ENCODE results near the gene EPB42. TPM values are rescaled to one million over a fixed set of nuclear protein-coding genes. Genes with fewer than 3 reads are reported as not detected.

The EPB42 gene
- total RNA-seq, 4 donors from 2014 or later = not detected

DNA sequence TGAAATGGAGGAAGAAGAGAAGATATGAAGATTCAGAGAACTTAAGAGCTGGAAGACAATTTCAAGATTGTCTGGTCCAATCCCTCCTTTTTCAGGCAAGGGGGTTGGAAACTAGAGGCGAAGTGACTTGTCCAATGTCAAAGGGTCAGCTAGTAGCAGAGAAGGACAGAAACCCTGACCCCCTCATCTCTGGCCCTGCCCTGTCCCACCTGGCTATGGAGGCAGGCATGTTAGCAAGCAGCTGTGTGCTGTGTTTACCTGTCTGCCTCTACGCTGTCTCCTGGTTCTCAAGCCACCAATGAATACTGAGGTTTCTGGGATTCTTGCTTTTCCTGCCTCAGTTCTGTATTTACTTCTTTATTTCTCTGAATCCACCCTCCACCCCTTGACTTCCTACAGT lies 45.6 kb upstream of the EPB42 start:
- Histone ChIP-seq H3K4me3 (replicated peaks in 1 of 3) (no peak overlapping the region), H3K4me1 (no peaks in the 10 kb centered on the region), H3K27me3 (no peaks in the 10 kb centered on the region), H3K27ac (no peak overlapping the region), H3K9me3 (no peaks in the 10 kb centered on the region), H3K36me3 (no peaks in the 10 kb centered on the region)
- intact Hi-C loops (cut with DNase I) = no loop called here
- 96 to 98% methylated on average over 2 of the region's 2 CpGs for WGBS, 2 donors
- no peak for DNase-seq
- TF ChIP-seq, protein P1, sequence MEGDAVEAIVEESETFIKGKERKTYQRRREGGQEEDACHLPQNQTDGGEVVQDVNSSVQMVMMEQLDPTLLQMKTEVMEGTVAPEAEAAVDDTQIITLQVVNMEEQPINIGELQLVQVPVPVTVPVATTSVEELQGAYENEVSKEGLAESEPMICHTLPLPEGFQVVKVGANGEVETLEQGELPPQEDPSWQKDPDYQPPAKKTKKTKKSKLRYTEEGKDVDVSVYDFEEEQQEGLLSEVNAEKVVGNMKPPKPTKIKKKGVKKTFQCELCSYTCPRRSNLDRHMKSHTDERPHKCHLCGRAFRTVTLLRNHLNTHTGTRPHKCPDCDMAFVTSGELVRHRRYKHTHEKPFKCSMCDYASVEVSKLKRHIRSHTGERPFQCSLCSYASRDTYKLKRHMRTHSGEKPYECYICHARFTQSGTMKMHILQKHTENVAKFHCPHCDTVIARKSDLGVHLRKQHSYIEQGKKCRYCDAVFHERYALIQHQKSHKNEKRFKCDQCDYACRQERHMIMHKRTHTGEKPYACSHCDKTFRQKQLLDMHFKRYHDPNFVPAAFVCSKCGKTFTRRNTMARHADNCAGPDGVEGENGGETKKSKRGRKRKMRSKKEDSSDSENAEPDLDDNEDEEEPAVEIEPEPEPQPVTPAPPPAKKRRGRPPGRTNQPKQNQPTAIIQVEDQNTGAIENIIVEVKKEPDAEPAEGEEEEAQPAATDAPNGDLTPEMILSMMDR (IDR thresholded peaks at IDR 0.05) = no peak
- no peak for TF ChIP-seq POLR2A (IDR thresholded peaks at IDR 0.05)

- Histone ChIP-seq H3K4me1 (no peaks in the 10 kb centered on the region), H3K27ac (no peak overlapping the region), H3K27me3 (no peaks in the 10 kb centered on the region), H3K9me3 (no peaks in the 10 kb centered on the region), H3K4me3 (replicated peaks in 1 of 3) (no peak overlapping the region), H3K36me3 (no peaks in the 10 kb centered on the region)
- intact Hi-C loops (cut with DNase I) = no loop called here
- no peak for DNase-seq
- TF ChIP-seq, protein P1 (IDR thresholded peaks at IDR 0.05) = no peak
- TF ChIP-seq POLR2A (IDR thresholded peaks at IDR 0.05) = no peak
- 87 to 93% methylated on average over 4 to 18 of the region's 19 CpGs for WGBS, 2 donors
Observed at GRCh38 chr15:43260011-43260615, 39.3 kb upstream of the EPB42 start.

GRCh38 chr15:43258781-43259180 lies 38.0 kb upstream of the EPB42 start:
- H3K36me3 ChIP-seq = no peaks in the 10 kb centered on the region
- H3K4me3 ChIP-seq (replicated peaks in 1 of 3) = no peak overlapping the region
- H3K4me1 ChIP-seq = peaks cover 0 to 4% of the 10 kb centered on the region in 2 donors
- no peaks in the 10 kb centered on the region for H3K9me3 ChIP-seq
- TF ChIP-seq POLR2A (IDR thresholded peaks at IDR 0.05) = no peak
- TF ChIP-seq, protein P1 (IDR thresholded peaks at IDR 0.05) = no peak
- 89 to 98% methylated on average over 7 to 8 of the region's 8 CpGs for WGBS, 2 donors
- H3K27ac ChIP-seq = no peak overlapping the region
- no peak for DNase-seq
- intact Hi-C loops (cut with DNase I) = no loop called here
- H3K27me3 ChIP-seq = no peaks in the 10 kb centered on the region

DNA sequence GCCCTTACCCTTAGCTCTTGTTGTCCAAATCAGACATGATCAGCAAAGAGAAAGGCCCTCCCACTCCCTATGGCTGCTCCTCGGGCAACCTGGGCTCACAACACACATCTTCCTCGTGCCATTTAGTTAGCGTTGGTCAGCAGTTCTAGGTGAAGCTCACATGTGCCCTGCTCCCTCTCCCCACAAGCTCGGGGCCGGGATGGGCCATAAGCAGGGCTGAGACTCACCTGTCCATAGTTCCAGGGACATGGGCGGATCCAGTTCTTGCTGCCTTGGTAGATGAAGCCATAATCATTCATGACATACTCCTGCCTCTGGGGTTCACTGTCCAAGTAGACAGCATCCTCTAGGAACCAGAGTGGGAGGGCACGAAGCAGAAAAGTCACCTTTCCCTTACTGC lies 35.5 kb upstream of the EPB42 start:
- intact Hi-C loops (cut with DNase I) = no loop called here
- no peak for DNase-seq
- 88 to 89% methylated on average over 7 of the region's 7 CpGs for WGBS, 2 donors

GRCh38 chr15:43255376-43255775 lies 34.6 kb upstream of the EPB42 start:
- intact Hi-C loops (cut with DNase I) = no loop called here
- Histone ChIP-seq H3K36me3 (no peaks in the 10 kb centered on the region), H3K9me3 (no peaks in the 10 kb centered on the region), H3K27ac (no peak overlapping the region), H3K4me3 (replicated peaks in 1 of 3) (no peak overlapping the region), H3K27me3 (no peaks in the 10 kb centered on the region), H3K4me1 (peaks cover 0 to 7% of the 10 kb centered on the region in 2 donors)
- no peak for TF ChIP-seq POLR2A (IDR thresholded peaks at IDR 0.05)
- TF ChIP-seq, protein P1 (IDR thresholded peaks at IDR 0.05) = no peak
- WGBS, 2 donors = 57 to 80% methylated on average over 2 of the region's 2 CpGs
- no peak for DNase-seq

More for the DNA sequence above, 35.5 kb upstream of the EPB42 start:
- Histone ChIP-seq H3K27ac (no peak overlapping the region), H3K9me3 (no peaks in the 10 kb centered on the region), H3K4me1 (peaks cover 0 to 7% of the 10 kb centered on the region in 2 donors), H3K27me3 (no peaks in the 10 kb centered on the region), H3K36me3 (no peaks in the 10 kb centered on the region), H3K4me3 (replicated peaks in 1 of 3) (no peak overlapping the region)
- no peak for TF ChIP-seq POLR2A (IDR thresholded peaks at IDR 0.05)
- TF ChIP-seq, protein P1 (IDR thresholded peaks at IDR 0.05) = no peak

All from thyroid gland (tissue), 4 donors.